Measurements from ENCODE around the gene EPHB4.

DNA sequence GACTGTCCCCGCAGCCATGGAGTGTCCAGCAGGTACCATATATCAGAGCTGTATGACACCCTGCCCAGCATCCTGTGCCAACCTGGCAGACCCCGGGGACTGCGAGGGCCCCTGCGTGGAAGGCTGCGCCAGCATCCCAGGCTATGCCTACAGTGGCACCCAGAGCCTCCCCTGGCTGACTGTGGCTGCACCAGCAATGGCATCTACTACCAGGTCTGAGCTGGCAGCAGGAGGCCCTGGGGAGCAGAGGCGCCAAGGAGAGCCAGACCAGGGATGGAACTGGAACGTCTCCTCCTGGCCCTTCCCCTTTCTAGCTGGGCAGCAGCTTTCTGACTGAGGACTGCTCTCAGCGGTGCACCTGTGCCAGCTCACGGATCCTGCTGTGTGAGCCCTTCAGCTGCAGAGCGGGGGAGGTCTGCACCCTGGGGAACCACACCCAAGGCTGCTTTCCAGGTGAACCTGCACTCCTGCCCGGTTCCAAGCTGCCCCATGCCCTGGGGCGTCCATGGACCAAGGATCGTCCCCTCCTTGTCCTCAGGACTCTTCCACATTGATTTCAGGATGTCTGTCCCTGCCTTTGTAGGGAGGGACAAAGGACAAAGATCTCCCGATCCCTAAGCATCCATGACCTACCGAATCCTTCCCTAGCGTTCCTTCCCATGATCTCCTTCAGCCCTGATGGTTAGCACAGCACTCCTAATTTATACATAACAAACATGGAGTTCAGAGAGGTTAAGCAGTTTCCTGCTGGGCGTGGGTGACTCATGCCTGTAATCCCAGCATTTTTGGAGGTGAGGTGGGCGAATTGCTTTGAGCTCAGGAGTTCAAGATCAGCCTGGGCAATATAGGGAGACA lies 33.3 kb downstream of the EPHB4 start:
- TF ChIP-seq CTCF (IDR thresholded peaks at IDR 0.05) (no peak), POLR2AphosphoS5 (IDR thresholded peaks at IDR 0.05) (no peak)

Data from esophagus muscularis mucosa (tissue), 3 donors.